SU-DHL-6 (cell line): ENCODE measurements around the gene ST3GAL5.

Experiments used
- EZH2phosphoT487 ChIP-seq: fragments of 200-600 bp; sonication (generic), shearing (Covaris generic); conservative IDR thresholded peaks from 2 replicates; pipeline ENCODE4 v1.6.1; 2018; ENCODE audit warnings: mild to moderate bottlenecking, antibody characterized with exemption, low read length, moderate library complexity, mixed read lengths
- TF ChIP-seq, protein P1 (sequence below): fragments of 200-600 bp; sonication (generic); IDR thresholded peaks from one replicate; pipeline ENCODE4 v1.5.1; 2017; ENCODE audit warnings: antibody characterized with exemption, mild to moderate bottlenecking, low read length, moderate library complexity; ENCODE audit not compliant: insufficient read depth, poor library complexity, severe bottlenecking

DNA sequence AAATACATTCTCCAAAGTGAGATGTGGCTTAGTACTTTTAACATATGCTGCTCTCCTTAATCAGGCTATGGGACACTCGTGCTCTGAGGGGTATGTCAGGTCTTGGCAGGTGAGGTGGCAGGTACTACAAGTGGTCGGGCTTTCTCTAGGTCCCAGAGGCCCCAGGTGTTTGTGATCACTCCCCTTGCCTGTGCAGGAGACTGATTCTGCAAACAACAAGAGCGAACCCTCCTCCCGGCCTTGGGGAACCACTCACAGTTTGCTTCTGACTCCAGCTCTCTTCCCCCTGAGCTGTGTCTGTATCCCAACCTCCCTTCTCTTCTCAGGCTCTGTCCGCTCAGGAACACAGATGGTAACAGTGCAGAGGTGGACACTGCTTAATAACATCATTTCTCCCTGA, 86.9 kb downstream of the ST3GAL5 start:
- TF ChIP-seq, protein P1, sequence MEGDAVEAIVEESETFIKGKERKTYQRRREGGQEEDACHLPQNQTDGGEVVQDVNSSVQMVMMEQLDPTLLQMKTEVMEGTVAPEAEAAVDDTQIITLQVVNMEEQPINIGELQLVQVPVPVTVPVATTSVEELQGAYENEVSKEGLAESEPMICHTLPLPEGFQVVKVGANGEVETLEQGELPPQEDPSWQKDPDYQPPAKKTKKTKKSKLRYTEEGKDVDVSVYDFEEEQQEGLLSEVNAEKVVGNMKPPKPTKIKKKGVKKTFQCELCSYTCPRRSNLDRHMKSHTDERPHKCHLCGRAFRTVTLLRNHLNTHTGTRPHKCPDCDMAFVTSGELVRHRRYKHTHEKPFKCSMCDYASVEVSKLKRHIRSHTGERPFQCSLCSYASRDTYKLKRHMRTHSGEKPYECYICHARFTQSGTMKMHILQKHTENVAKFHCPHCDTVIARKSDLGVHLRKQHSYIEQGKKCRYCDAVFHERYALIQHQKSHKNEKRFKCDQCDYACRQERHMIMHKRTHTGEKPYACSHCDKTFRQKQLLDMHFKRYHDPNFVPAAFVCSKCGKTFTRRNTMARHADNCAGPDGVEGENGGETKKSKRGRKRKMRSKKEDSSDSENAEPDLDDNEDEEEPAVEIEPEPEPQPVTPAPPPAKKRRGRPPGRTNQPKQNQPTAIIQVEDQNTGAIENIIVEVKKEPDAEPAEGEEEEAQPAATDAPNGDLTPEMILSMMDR, result no peak
- no peak for TF ChIP-seq EZH2phosphoT487
